ENCODE results near the gene ATP10D. TPM values are rescaled to one million over a fixed set of nuclear protein-coding genes. Genes with fewer than 3 reads are reported as not detected.

The ATP10D gene
- total and polyA plus RNA-seq, 2 donors (not counting 1 experiment from before 2014, with no cell fraction given) = 16.1 to 36.2 TPM

DNA sequence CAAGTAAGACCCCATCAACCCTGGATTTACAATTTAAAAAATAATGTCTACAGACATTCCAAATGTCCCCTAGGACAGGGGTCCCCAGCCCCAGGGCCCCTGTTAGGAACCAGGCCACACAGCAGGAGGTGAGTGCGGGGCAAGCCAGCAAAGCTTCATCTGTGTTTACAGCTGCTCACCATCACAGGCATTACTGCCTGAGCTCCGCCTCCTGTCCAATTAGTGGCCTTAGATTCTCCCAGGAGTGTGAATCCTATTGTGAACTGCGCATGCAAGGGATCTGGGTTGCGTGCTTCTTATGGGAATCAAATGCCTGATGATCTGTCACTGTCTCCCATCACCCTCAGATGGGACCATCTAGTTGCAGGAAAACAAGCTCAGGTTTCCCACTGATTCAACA is 146.1 kb downstream of the ATP10D start:
- Histone ChIP-seq H2AFZ (ENCODE audit: insufficient read depth, low read depth, low read length, poor library complexity, severe bottlenecking) (no peak overlapping the region), H3K9me3 (ENCODE audit: control extremely low read depth in 1 of 3, control insufficient read depth in 2 of 3, insufficient read depth in 1 of 3, low read length in 2 of 3) (no peaks in the 10 kb centered on the region), H3K79me2 (ENCODE audit: control insufficient read depth, insufficient read depth, low read length) (no peaks in the 10 kb centered on the region), H4K20me1 (ENCODE audit: control insufficient read depth, insufficient read depth, low read length, poor library complexity, severe bottlenecking) (no peaks in the 10 kb centered on the region), H3K36me3 (replicated peaks in 1 of 2; ENCODE audit: control extremely low read depth in 1 of 2, control insufficient read depth in 1 of 2, extremely low read depth in 1 of 2, insufficient read depth in 2 of 2, low read length in 1 of 2) (no peaks in the 10 kb centered on the region), H3K9ac (ENCODE audit: low read length) (no peak overlapping the region), H3K4me2 (replicated peaks; ENCODE audit: low read depth, low read length, poor library complexity, severe bottlenecking) (no peak overlapping the region), H3K27ac (ENCODE audit: low read length in 2 of 2) (no peak overlapping the region), H3K27me3 (replicated peaks in 1 of 4; ENCODE audit: control extremely low read depth in 1 of 4, control insufficient read depth in 3 of 4, insufficient read depth in 4 of 4, low read length in 3 of 4) (no peaks in the 10 kb centered on the region), H3K4me3 (ENCODE audit: control extremely low read depth in 1 of 5, extremely low read depth in 1 of 5, insufficient read depth in 1 of 5, low read depth in 2 of 5, low read length in 4 of 5) (no peak overlapping the region), H3K4me1 (ENCODE audit: control insufficient read depth in 2 of 2, insufficient read depth in 2 of 2, low read length in 2 of 2) (no peaks in the 10 kb centered on the region)
- DNase-seq (no peak), ATAC-seq (ENCODE audit: low read depth) (no peak)
- POLR2A ChIA-PET = no interaction called here
- TF ChIP-seq, protein P1, sequence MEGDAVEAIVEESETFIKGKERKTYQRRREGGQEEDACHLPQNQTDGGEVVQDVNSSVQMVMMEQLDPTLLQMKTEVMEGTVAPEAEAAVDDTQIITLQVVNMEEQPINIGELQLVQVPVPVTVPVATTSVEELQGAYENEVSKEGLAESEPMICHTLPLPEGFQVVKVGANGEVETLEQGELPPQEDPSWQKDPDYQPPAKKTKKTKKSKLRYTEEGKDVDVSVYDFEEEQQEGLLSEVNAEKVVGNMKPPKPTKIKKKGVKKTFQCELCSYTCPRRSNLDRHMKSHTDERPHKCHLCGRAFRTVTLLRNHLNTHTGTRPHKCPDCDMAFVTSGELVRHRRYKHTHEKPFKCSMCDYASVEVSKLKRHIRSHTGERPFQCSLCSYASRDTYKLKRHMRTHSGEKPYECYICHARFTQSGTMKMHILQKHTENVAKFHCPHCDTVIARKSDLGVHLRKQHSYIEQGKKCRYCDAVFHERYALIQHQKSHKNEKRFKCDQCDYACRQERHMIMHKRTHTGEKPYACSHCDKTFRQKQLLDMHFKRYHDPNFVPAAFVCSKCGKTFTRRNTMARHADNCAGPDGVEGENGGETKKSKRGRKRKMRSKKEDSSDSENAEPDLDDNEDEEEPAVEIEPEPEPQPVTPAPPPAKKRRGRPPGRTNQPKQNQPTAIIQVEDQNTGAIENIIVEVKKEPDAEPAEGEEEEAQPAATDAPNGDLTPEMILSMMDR (IDR thresholded peaks at IDR 0.05) = no peak
- TF ChIP-seq EZH2 (IDR thresholded peaks at IDR 0.05; ENCODE audit: borderline replicate concordance, insufficient read depth, low read depth, low read length, poor library complexity, severe bottlenecking) = no peak
- Mint-ChIP-seq H3K4me3 (no peak overlapping the region), H3K27ac (no peak overlapping the region), H3K4me1 (no peaks in the 10 kb centered on the region), H3K27me3 (peaks cover 5% of the 10 kb centered on the region), H3K9me3 (ENCODE audit: insufficient read depth) (no peaks in the 10 kb centered on the region)
- CTCF ChIA-PET = no interaction called here
- intact Hi-C loops (cut with micrococcal nuclease) = no loop called here
- WGBS (ENCODE audit: insufficient coverage) = 96% methylated on average over 4 of the region's 4 CpGs

DNA sequence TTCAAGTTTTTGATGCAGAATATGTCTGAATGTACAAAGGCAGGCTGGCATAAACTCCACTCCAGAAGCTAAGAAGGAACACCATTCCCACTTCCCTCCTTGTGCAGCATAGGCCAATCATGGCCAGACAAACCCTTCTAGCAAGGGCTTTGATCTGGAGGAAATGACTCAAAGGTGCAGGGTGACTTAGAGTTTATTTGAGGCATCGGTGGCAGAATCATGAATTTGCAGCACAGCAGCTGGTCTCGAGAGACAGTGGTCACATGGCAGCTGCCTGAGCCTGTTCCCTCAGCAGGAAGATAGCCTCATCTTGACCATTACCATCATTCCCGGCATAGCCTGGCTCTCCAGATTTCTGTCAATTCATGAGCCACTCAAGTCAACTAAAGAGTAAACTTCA is 154.5 kb downstream of the ATP10D start:
- H3K27ac Mint-ChIP-seq = no peak overlapping the region
- peaks cover 0 to 7% (median 0%) of the 10 kb centered on the region in 4 experiments for H3K27me3 ChIP-seq (replicated peaks in 1 of 4; ENCODE audit: control extremely low read depth in 1 of 4, control insufficient read depth in 3 of 4, insufficient read depth in 4 of 4, low read length in 3 of 4)
- CTCF ChIA-PET = no interaction called here
- DNase-seq (no peak), ATAC-seq (ENCODE audit: low read depth) (no peak)
- no peaks in the 10 kb centered on the region for H3K79me2 ChIP-seq (ENCODE audit: control insufficient read depth, insufficient read depth, low read length)
- H3K9ac ChIP-seq (ENCODE audit: low read length) = no peak overlapping the region
- no peaks in the 10 kb centered on the region for H3K4me1 ChIP-seq (ENCODE audit: control insufficient read depth in 2 of 2, insufficient read depth in 2 of 2, low read length in 2 of 2)
- peaks cover 0 to 8% (median 0%) of the 10 kb centered on the region in 3 donors for H3K9me3 ChIP-seq (ENCODE audit: control extremely low read depth in 1 of 3, control insufficient read depth in 2 of 3, insufficient read depth in 1 of 3, low read length in 2 of 3)
- no peaks in the 10 kb centered on the region for H3K4me1 Mint-ChIP-seq
- H3K4me2 ChIP-seq (replicated peaks; ENCODE audit: low read depth, low read length, poor library complexity, severe bottlenecking) = no peak overlapping the region
- H3K27me3 Mint-ChIP-seq = peaks cover 20% of the 10 kb centered on the region
- intact Hi-C loops (cut with micrococcal nuclease) = no loop called here
- POLR2A ChIA-PET = no interaction called here
- WGBS (ENCODE audit: insufficient coverage) = 37% methylated on average over 3 of the region's 3 CpGs
- H4K20me1 ChIP-seq (ENCODE audit: control insufficient read depth, insufficient read depth, low read length, poor library complexity, severe bottlenecking) = no peaks in the 10 kb centered on the region
- H2AFZ ChIP-seq (ENCODE audit: insufficient read depth, low read depth, low read length, poor library complexity, severe bottlenecking) = no peak overlapping the region
- H3K4me3 ChIP-seq (ENCODE audit: control extremely low read depth in 1 of 5, extremely low read depth in 1 of 5, insufficient read depth in 1 of 5, low read depth in 2 of 5, low read length in 4 of 5) = no peak overlapping the region
- no peak for TF ChIP-seq EZH2 (IDR thresholded peaks at IDR 0.05; ENCODE audit: borderline replicate concordance, insufficient read depth, low read depth, low read length, poor library complexity, severe bottlenecking)
- TF ChIP-seq, protein P1 (IDR thresholded peaks at IDR 0.05) = no peak
- no peaks in the 10 kb centered on the region for H3K36me3 ChIP-seq (replicated peaks in 1 of 2; ENCODE audit: control extremely low read depth in 1 of 2, control insufficient read depth in 1 of 2, extremely low read depth in 1 of 2, insufficient read depth in 2 of 2, low read length in 1 of 2)
- no peak overlapping the region for H3K27ac ChIP-seq (ENCODE audit: low read length in 2 of 2)
- H3K4me3 Mint-ChIP-seq = no peak overlapping the region
- peaks cover 7% of the 10 kb centered on the region for H3K9me3 Mint-ChIP-seq (ENCODE audit: insufficient read depth)
